Activated CD4-positive, alpha-beta T cell treated with anti-CD3 and anti-CD28 coated beads, Interleukin-2, amount 50 U/mL, for 1 hour (primary cell): Measurements from ENCODE around the gene TELO2.

Source experiments
- DNase-seq: peaks from one replicate; pipeline ENCODE4 v3.0.0-alpha.2; 2020

TELO2 gene

GRCh38 chr16:1524366-1524765, 31.2 kb downstream of the TELO2 start:
- DNase-seq: no peak

DNA sequence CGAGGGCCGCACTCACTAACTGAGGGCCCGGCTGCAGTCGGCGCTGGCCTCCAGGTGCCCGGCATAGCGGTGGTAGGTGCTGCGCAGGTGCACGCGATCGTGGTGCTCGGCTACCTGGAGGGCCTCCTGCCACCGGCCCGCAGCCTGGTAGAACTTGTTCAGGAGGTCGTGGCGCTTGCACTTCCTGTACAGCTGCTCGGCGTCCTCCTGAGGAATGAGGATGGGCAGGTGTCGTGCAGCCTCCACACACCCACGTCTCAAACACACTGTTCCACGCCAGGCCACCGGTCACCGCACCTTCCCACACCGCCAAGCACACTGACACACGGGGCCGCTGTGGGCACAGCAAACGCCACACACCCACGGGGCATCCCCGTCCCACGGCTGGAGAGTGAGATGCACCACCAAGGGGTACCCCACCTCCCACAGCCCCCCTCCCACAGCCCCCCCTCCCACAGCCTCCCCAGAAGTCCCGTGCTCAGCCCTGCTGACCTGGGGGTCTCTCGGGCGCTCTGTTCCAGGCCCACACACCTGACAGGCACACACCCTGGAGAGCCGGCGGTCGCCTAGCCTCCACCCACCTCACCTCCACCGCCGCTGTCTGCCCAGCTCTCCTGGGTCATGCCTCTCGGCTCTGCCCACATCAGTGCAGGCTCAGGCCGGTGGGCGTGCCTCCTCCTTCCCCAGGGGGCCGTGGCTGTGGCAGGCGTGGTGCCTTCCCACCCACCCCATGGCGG, 32.9 kb downstream of the TELO2 start:
- peak; percentile 35 for DNase-seq

GRCh38 chr16:1526608-1527555, 33.7 kb downstream of the TELO2 start:
- no peak for DNase-seq

DNA sequence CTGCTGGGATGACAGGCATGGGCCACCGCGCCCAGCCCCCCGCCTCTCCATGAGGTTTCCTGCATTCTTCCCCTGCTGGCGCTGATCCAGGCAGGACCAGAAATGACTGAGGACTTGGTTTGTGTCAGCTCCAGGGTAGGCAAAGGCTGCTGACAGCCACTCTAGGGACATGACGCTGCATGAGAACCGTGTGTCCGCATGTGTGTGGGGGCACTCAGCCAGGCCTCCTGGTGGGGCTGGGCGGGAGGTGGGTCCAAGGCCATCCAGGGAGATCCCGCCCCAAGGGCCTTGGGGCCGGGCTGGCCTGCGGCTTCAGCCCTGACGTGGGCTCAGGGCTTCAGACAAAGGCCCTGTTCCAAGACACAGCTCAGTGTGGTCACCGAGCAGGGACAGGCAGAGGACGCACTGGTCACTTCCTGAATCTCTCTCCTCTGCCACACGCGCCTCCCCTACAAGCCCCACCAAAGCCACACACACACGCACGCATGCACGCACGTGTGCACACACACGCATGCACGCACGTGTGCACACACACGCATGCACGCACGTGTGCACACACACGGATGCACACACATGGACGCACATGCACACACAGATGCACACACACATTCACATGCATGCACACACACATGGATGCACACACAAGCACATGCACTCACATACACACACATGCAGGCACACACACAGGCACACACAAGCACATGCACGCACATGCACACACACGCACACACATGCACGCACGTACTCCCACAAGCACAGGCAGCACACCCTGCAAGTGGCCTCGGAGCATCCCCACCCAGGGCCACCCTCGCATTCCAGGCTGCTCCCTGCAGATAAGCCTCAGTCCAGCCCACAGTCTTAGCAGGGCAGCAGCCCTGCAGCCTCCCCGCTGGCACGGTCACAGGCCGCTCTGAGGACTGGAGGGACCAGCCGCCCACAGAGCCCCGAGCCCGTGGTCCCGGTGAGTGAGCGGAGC, 35.0 kb downstream of the TELO2 start:
- DNase-seq: no peak

- no peak for DNase-seq
Measured at GRCh38 chr16:1528921-1529537, 35.9 kb downstream of the TELO2 start.

DNA sequence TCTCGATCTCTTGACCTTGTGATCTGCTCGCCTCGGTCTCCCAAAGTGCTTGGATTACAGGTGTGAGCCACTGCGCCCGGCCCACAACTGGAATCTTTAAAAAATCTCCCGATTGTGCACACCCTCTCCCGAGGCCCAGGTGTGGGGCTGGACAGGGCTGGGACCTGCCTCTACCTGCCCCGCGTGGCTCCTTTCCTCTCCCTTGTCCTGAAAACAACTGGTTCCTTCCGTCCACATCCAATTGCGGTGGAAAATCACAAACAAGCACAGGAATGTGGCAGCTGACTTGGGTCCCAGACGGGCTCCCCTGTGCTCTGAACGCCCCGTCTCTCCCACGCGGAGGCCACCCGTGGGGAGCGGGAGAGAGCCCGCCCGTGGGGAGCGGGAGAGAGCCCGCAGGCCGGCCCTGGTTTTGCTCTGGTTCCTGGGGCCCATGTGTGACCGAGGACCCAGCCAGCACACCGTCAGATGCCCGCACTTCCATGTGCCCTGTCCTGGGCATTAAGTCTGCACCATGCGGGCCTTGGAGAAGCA, 37.3 kb downstream of the TELO2 start:
- no peak for DNase-seq

GRCh38 chr16:1530883-1531637, 37.9 kb downstream of the TELO2 start:
- no peak for DNase-seq

GRCh38 chr16:1531638-1531910, 38.4 kb downstream of the TELO2 start:
- DNase-seq: no peak

DNA sequence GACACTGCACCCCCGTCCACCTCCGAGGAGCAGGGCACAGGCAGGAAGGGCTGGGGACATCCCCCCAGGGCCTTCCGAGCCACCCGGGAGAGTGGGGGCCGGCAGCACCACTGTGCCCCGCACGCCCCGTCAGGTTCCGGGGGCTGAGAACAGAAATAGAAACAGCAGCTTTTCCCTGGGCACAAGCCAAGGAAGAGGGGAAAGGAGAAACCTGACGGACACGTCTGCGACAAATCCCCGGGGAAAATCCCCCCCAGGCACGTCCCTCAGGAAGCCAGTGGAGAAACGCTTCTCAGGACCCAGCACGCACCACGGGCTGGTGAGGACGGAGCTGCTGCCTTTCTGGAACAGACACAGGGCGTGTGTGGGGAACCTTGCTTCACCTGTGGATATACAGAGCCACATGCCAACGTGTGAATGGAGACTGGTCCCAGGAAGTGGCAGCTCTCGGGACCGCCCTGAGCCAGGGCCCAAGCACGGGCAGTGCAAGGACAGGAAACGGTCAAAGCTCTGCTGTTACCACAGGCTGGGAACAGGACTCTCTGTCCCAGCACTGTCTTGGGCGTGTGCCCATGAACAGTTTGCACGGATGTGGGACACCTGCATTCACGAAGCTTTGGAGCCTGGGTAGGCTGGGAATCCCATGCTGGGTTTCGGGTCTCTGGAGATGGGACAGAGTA, 39.1 kb downstream of the TELO2 start:
- no peak for DNase-seq

GRCh38 chr16:1532771-1533170, 39.6 kb downstream of the TELO2 start:
- DNase-seq: no peak

DNA sequence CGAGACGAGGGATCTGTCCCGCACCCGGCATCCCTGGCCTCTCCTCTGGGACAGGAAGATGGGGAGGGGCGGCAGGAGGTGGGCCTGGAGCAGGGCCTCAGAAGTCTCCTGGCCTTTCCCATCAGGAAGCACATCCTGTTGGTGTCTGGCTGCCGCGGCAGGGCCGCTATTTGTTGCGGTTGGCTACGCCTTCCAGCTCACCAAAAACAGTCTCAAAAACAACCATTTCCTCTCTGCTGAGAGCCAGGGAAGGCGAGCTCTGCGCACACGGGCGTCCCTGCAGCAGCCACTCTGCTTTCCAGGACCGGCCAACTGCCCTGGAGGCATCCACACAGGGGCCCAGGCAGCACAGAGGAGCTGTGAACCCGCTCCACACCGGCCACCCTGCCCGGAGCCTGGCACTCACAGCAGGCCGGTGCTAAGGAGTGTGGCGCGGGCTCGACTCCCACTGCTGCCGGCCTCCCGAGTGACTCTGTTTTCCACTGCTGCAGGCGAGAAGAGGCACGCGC, 40.3 kb downstream of the TELO2 start, which contains the start of gene TMEM204:
Gene TMEM204 (plus strand): TSS at position 224 of the 509 bp plus-strand sequence. CDS start 610 bp downstream, outside the sequence.
- peak; percentile 41 for DNase-seq

DNA sequence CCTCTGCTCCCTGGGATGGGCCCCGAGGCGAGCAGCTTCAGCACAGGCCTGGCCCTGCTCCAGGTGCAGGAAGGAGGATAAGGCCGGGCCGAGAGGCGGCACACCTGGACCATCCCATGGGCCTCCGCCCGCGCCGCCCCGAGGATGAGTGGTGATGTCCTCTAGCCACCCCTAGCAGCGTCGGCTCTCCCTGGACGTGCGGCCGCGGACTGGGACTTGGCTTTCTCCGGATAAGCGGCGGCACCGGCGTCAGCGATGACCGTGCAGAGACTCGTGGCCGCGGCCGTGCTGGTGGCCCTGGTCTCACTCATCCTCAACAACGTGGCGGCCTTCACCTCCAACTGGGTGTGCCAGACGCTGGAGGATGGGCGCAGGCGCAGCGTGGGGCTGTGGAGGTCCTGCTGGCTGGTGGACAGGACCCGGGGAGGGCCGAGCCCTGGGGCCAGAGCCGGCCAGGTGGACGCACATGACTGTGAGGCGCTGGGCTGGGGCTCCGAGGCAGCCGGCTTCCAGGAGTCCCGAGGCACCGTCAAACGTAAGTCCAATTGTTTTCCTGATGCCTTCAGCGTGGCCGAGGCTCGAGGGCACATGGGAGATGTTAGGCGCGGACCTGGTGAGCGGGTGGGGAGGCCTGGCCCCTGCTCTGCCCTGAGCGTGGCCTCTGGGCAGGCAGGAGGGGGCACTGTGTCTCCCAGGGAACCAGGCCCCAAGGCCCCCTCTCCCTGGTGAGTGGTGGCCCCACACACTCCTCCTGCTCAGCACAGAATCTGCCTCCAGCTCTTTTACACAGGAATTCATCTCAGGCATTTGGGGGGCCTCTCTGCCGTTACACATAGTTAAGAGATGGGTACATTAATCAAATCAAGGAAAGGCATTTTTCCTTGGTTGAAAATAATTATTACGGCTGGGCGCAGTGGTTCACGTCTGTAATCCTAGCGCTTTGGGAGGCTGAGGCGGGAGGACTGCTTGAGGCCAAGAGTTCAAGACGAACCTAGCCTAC, 41.2 kb downstream of the TELO2 start:
- no peak for DNase-seq

DNA sequence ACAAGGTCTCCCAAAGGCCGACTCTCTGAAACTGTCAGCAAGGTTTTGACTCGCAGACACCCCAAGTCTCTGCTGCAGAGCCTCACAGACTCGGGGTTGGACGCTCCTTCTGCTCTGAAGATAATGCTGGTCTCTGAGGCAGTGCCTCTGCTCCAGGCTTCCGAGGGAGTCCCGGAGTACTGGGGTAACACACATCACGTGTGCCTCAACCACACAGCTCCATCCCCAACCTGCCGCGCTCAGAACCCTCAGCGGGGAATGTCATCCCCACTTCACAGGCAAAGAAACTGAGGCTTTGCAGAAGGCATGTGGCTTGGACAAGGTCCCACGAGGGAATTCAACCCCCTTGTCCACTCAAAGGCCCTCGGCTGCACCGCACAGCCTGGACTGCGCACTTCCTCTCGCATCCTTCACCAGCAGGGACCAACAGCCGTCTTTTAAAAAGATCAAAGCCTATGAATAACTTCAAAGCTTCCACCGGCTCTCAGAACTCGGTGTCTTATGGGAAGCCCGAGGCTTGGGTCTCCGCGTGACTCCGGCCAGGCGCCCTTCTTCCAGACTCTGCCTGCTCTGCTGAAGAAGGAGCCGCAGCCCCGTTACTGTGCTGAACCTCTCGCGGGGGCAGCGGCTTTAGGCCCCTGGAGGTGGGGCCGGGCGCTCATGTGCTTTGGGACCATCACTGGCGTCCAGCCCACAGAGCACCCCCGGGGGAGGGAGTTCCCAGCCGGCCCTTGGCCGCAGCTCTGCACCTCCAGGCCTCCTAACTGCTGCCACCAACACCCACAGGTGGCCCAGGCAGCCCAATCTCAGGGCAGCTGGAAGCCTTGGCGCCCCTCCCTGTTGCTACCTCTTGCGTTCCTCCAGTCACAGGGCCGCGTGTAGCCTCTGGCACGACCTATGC, 42.5 kb downstream of the TELO2 start:
- no peak for DNase-seq

DNA sequence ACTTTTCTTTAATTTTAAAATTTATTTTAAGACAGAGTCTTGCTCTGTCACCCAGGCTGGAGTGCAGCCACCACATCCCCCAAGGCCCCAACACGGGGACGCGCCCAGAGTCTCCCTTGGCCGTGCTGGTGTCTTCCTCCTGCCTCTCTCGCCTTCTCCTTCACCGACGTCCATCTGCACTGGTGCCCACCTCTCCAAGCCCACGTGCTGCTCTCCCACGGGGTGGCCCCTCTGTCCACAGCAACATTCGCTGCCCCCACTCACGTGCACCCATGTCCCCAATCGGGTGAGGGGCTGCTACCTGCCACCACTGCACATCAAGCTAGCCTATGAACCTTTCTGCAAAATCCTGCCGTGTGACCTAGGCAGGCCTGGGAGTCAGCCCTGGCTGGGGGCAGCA, 43.4 kb downstream of the TELO2 start:
- no peak for DNase-seq

DNA sequence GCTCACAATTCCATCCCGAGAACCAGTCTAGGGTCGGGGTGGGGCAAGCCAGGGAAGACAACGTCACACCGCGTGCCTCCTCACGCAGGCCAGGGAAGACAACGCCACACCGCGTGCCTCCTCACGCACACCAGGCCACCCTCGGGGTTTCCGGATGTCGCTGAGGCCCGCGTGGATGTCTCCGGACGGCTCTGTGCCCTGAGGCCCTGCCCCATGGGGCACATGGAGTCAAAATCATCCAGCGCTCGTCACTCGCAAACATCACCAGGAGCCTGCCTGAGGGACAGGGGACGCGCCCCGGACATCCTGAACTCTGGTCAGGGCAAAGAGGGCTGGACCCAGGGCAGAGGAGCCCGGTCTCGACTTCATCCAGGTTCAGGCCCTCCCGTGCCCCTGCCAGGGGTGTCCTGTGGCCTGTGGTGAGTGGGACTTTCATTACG, 44.0 kb downstream of the TELO2 start:
- no peak for DNase-seq

GRCh38 chr16:1537763-1538289, 44.7 kb downstream of the TELO2 start:
- DNase-seq: peak; percentile 36

DNA sequence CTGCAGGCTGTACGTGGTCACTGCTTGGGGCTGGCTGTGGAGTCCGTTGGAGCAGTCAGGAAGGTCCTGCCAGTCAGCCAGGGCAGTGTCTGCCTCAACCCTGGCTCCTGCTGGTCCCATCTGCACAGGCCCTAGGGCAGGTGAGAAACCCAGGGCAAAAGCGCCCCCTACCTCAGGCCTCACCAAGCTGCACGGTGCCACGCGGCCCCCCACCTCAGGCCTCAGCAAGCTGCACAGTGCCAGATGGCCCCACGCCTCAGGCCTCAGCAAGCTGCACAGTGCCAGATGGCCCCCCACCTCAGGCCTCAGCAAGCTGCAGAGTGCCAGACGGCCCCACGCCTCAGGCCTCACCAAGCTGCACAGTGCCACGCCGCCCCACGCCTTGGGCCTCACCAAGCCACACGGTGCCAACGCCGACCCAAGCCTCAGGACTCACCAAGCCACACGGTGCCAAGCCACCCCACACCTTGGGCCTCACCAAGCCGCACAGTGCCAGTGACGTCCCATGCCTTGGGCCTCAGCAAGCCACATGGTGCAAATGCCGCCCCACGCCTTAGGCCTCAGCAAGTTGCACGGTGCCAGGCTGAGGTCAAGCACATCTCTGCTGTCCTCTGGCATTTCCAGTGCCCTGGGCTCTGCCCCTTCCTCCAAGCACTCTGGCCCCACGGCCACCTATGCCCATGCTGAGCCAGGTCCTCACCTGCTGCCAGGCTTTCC, 45.8 kb downstream of the TELO2 start:
- peak; percentile 43 for DNase-seq
